Activated CD4-positive, alpha-beta T cell treated with anti-CD3 and anti-CD28 coated beads, Interleukin-2, Interleukin-4, amounts not matched to agents 100 ng/mL and 50 ng/mL, durations not matched to agents 16 hours and 8 hours (primary cell): ENCODE results near the gene GFER.

Experiments
- DNase-seq: peaks from one replicate; pipeline ENCODE4 v3.0.0-alpha.2; 2020; ENCODE audit warnings: low spot score

Gene GFER

DNA sequence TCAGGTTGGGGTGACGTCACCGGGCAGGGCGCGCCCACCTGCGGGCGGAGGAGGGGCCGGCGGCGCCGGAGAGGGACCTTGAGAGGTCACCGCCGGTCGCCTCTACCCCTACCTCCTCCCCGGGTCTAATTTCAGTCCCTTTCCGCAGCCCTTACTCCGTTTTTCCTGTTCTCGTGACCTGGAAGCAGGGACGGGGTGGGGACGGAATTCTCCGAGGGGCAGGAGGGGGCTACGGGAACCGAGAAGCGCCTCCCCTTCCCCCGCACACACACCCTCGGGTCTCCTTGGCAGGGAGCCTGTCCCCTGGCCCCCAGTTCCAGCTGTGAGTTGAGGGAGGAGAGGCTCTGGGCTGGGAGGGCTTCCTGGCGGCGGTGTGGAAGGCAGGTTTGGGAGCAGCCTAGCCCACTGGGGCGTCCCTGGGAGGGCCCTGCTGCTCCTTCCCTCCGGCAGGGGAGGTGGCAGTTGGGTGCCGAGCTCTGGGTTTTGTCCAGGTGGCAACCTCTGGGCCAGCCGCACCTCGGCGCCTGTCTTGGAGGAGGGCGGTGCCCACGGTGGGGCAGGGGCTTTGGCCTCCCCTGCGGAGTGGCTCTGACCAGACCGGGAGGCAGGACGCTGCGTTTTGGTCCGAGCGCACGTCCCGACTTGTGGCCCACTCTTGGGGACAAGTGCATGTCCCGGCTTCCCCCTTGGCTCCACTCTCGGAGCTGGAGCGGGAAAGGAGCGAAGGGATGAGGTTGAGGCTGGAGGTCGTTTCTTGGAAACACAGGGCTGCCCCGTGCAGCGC lies 6.5 kb downstream of the GFER start:
- DNase-seq = no peak

DNA sequence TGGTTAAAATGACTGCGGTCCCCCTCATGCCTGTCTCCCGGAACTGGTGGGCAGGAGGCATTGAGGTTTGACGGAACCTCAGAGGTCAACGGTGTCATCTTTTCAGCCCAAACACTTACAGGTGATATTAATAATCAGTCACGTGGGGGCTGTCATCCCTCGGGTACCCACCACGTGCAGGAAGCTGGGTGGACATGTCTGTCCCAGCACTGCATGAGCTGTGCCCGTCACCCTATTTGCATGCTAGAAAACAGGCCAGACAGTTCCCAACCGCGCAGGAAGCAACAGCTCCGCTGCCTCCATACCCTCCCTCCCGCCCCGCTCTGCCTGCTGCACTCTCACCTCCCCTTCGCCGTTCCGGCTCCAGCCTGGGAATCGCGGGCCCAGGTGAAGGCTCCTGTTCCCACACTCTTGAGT lies 7.2 kb downstream of the GFER start:
- DNase-seq = no peak

DNA sequence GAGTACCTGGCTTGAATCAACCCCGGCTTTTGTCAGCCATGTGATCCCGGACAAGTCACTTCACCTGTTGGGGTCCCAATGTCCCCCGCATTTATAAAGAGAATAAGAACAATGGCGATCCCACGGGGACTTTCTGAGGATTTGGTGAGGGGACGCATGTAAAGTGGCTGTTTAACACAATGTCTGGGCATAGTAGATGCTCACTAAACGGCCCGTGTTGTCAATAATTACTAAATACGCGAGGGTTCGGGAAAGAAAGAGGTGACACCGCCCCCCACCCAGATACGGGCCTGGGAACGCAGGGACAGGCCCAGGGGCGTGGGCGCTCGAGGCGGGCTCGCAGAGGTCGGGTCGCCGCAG lies 7.6 kb downstream of the GFER start:
- DNase-seq = no peak

DNA sequence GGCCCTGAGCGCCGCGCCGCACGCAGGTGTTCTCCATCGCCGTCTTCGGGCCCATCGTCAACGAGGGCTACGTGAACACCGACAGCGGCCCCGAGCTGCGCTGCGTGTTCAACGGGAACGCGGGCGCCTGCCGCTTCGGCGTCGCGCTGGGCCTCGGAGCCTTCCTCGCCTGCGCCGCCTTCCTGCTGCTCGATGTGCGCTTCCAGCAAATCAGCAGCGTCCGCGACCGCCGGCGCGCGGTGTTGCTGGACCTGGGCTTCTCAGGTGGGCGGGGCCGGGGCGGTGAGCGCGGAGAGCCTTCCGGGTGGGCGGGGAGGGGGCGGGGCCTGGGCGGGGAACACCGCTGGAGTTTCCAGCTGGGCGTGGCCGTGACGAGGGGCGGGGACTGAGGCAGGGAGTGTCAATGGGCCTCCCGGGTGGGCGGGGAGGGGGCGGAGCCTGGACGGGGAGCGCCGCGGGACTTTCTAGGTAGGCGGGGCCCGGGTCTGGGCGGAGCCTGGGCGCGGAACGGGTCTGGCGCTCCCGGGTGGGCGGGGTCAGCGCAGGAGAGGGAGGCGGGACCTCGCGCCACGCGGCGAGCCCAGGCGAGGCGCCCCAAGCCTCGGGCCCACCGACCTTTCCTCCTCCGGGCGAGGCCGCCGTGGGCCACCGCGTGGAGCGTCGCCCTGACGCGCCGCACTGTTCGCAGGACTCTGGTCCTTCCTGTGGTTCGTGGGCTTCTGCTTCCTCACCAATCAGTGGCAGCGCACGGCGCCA lies 8.1 kb downstream of the GFER start:
- peak; percentile 98 for DNase-seq

DNA sequence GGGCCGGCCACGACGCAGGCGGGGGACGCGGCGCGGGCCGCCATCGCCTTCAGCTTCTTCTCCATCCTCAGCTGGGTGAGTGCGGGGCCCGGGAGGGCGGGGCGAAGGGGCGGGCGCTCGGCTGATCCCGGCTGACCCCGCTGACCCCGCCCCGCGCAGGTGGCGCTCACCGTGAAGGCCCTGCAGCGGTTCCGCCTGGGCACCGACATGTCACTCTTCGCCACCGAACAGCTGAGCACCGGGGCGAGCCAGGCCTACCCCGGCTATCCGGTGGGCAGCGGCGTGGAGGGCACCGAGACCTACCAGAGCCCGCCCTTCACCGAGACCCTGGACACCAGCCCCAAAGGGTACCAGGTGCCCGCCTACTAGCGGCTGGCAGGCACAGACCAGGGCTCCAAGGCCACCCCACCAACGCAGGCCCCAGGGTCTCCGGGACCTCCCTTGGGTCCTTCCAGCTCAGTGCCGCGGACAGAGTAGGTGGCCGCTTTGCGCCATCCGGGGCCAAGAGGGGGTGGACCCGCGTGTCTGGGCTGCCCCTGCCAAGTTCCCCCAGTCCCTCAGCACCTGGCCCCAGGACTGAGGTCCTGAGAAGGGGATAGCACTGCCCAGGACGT lies 8.8 kb downstream of the GFER start:
- DNase-seq = no peak

DNA sequence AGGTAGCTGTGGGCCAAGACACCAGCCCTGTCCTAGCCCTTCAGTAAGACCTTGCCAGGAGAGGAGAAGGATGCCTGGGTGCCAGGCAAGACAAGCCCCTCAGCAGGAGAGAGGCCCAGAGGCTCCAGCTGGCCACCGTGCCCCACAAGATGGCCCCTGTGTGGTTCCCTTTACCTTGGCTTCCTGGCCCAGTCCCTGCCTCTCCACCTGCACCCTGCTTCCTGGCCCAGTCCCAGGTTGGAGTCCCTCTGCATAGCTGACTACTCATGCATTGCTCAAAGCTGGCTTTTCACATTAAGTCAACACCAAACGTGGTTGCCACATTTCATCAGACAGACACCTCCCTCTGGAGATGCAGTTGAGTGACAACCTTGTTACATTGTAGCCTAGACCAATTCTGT lies 9.7 kb downstream of the GFER start:
- DNase-seq = peak; percentile 62

DNA sequence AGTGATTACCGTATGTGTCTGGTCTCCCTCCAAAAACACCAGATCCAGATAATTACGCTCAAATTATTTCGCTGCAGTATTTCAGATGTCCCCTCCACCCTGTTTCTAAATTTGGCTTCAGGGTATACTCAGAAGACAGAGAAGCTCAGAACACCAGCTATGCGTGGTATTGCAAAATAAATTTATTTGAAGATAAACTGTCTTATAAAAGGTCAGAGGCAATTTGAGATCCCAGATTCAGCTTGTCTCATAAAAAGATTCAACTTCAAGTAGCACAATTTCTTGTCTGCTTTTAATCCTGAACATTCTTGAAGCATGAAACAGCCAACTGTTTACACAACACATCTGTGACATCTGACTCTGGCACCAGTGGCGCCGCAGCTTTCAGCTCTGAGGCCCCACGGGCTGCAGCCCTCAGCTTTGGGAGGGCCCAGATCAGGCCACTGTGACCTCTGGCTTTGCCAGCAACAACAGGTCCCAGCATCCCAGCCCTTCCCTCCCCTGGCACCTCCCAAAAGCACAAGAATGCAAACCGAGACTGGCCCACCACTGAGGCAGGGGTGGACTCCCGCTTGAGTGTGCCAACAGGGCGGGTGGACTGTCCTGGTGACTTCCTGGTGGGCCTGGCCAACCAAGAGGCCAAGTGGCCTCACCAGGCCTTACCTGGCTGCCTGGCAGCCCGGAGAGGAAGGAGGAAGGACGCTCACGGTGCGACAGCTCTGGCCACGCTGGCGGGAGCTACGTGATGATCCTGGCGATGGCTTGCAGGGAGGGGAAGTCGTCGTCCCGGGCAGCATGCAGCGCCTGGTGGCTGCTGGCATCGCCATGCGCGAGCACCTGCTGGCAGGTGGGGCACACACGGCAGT lies 13.7 kb downstream of the GFER start:
- no peak for DNase-seq

DNA sequence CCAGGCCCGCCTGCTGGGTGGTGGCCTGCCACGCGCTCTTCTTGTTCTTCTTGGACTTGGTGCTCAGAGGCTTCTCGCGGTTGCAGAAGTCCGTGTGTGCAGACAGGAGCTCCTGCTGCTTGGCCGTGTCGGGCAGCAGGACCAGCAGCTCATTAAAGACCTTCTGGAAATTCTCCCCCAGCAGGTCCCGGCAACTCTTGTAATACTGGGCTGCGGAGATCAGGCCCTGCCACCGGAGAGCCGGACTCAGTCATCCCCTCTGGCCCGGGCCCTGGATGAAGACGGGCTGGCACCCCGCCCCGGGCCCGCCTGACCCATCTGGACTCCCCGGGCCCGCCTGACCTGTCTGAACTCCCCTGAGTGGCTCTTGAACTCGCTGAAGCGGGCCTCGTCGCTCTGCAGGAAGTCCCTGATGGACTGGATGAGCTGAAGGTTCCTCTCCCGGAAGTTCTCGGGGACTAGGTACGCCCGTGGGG lies 14.4 kb downstream of the GFER start:
- no peak for DNase-seq

DNA sequence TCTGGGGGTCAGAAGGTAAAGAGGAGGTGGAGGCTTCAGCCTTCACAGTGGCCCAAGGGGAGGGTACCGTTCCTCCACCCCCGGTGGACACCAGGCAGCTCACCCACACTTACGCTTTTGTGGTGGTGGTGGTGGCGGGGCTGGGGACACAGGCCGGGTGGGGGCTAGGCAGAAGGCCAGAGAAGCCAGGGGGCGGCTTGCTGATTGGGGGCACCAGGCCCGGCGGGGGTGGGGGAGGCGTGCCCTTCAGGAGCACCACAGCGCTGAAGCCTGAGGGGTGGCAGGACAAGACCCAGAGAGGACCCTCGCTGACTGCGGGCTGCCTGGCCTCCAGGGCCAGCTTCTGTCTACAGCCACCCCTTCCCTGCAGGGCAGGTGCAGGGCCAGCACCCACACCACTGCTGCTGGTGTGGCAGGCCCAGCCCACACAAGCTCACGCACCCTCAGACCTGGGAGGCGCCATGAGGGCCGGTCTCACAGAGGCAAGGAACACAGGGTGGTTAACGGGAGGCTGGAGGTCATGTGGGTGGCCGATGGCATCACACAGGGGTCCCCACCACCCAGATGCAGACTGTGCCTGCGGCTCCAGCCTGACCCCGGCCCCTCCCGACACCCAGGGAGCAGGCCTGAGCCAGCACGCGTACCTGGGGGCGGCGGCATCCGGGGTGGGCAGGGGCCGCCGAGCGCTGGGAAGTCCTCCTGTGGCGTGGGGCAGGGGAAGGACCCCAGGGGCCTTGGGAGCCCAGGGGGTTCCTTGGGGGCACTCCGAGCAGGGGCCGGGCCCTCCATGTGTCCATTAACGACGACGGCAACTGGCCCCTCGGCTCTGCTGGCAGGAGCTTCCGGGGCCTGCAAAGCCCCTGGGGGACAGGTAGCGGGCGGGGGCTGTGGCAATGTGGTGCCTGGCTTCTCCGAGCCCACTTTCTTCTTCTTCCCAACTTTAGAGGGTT lies 15.1 kb downstream of the GFER start:
- DNase-seq = no peak

DNA sequence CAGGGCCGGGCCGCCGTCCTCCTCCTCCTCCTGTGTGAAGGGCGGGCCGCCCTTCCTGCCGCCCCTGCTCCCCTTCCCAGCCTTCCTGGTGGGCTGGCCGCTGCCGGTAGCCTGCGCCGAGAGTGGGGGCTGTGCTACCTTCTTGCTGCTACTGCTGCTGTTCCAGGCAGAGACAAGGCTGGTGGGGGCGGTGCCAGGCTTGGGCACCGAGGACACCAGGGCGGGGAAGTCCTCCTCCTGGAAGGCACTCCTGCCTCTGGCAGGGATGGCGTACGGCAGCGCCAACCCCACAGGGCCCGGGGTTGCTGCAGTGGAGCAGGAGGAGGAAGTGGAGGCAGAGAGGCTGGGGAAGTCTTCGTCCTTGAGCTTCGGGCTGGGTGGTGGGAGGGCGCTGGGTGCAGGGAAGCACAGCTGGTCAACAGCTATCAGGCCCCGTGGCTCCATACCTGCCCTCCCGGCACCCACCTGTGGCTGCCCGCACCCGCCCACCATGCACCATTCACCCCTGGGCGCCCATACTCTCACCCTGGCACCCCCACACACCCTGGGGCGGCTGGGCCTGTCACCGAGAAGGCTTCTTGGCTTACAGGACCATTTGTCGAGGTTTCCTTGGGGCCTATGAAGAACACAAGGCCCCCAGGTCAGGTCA lies 16.0 kb downstream of the GFER start:
- no peak for DNase-seq

DNA sequence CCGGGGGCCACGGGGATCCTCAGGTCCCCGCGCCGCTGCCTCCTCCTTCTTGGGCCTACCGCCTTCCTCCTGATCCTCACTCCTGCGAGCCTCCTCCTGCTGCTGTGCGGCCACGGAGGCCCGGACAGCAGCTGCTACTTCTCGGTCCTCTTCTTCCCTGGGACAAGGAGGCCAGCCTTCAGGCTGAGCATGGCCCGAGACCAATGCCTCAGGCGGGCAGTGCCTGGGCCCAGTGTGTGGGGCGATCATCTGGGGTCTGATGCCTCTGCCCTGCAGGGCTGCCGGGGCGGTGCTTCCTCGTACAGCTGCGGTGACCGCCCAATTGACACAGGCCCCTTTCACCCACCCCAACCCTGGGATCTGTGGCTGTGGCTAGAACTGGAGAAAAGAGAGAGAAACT lies 17.0 kb downstream of the GFER start:
- DNase-seq = no peak

DNA sequence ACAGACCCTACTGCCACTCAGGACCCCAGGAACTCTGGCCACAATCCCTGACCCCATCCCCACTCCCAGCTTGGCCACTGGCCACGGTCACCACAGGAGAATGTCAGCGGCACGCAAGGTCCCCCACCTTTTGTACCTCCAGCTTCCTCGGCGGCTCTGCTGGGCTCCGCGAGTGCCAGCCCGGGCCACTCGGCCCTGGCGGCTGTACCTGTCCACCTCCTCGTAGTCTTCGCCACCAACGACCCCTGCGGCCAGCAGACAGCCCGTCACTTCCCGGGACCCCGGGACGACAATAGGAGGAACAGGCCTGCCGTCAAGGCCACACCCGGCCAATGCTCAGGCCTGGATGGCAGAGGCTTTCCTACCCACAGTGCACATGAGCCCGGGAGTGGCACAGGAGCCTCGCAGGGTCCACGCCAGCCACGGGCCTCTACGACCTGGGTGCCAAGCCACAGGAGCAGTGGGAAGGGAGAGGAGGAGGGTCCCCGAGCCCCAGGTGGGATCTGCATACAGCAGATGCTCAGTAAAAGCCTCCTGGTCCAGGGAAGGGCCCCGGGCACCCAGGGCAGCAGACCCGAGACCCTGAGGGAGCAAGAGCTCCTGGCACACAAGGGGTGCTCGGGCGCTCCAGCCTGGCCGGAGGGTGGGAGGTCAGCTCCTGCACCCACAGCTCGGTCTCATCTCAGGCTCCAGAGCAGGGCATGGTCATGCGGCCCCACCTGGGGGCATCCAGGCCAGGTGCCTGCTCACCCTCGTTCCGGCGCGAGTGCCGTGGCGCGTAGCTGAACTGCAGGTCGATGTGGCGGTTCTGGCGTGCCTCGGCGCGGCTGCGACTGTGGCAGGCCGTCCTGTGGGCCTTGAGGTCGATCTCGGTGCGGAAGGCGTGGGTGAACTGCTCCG lies 17.7 kb downstream of the GFER start:
- DNase-seq = no peak

DNA sequence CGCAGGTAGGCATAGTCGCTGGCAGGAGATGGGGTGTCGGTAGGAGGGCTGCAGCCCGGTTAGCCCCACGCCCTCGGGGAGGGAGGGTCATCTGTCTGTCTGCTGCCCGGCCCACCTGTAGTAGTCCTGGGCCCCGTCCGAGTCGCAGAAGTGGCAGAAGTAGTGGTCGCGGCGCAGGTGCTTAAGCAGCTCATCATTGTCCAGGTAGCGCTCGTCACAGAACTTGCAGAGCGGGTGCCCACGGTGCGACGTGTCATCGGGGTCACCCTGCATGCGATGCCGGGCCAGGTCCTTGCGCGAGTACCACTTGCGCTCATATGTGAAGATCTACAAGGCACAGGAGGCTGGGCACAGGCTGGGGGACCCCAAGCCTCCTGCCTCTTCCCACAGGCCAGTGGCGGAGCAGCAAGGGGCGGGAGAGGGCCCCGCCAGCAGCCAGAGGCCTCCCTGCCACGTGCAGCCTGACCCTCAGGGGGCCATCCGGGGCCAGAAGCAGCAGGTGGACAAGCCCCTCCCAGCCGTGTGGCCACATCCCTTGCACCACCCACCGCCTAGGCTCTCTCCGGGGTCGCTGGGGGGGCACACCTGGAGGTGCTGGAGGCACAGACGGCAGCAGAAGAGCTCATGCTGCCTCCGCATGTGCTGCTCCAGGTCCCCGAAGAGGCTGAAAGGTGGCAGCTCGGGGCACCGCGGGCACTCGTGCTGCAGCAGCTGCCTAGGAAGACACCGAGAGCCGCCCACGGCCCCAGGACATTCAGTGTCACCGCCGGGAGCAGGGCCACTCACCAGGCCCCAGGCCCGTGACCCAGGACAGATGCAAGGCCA lies 18.6 kb downstream of the GFER start:
- no peak for DNase-seq

DNA sequence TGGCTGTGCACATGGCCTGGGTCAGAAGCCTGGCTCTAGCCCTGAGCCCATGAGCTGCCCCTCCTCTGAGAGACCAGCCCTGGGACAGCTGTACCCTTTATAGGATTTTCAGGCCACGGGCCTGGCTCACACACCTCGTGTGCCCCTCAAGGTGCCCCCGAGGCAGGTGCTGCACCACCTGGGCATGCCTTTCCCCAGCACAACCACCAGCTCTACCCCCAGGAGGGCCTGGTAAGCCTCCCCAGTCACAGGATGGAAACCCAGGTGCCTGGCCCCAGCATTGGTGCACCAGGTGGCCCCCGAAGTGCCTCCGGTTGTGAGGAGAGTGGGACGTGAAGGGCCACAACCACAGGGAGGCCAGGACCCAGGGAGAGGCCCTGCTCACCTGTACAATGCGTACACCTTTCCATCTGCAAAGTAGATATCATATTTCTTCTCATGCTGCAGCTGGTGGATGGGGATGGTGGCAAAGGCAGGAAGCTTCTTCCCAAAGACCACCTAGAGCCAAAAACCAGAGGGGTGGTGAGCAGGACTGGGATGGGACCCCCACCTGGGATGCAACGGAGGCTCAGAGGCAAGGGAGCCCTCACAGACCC lies 19.3 kb downstream of the GFER start:
- no peak for DNase-seq

DNA sequence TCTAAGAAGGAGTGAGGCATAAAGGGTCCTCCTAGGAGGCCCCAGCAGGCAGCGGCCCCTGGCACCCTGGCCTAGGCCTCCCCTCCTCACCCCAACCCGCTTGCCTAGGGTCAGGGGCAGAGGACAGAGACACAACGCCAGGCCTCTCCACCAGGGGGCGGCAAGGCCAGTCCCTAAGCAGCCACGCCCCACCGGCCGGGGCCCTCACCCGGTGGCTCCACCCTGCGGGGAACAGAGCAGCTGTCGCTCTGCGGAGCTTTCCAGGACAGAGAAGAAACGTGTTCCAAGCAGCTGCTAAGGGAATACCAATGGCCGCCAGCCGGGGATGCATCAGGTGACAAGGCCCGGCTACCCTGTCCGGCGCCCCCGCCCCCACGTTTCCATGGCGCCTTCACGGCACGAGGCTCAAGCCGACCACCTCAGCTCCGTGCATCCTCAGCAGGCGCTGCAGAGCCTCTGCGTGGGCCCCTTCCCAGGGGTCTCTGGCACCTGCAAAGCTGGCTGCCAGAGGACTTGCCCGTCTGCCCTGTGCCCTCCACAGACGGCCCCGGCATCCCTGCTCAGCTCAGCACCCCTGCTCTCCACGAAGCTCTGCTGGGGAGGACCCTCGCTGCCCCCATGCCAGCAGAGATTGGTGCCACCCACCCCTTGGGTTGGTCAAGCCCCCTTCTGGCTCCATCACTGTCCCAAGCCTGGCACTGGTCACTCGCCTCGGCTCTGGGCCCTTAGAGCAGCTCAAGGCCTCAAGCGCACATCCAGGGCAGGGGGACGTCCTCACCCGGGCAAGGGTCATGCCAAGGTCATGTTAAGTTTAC lies 20.0 kb downstream of the GFER start:
- DNase-seq = peak; percentile 90

DNA sequence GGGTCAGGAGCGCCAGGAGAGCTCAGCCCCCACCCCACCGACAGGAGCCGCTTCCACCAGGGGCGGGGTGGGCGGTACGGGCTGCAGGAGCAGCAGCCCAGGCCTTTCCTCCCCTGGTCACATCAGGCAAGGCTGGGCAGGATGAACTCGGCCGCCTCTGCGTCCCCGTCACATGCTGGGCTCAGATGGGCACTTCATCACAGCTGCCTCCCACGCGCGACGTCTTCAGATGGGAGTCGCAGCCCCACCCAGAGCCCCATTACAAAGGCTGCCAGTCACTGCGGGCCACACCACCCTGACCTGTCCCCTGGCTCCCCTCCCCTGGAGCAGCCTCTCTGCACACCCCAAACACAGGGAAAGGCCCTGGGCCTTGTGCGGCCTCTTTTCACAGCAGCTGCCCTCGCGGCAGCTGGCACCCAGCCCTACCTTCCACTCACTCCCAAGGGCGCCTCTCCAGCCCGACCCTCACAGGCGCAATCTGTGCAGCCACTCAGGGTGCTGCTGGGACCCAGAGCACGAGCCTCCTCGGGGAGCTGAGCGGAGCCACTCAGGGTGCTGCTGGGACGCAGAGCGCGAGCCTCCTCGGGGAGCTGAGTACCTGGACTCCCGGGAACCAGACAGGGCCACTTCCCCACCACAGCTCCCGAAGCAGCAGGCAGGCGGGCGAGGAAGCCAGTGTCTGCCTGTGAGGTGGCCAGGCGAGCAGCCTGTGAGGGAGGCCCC lies 21.0 kb downstream of the GFER start:
- DNase-seq = no peak

DNA sequence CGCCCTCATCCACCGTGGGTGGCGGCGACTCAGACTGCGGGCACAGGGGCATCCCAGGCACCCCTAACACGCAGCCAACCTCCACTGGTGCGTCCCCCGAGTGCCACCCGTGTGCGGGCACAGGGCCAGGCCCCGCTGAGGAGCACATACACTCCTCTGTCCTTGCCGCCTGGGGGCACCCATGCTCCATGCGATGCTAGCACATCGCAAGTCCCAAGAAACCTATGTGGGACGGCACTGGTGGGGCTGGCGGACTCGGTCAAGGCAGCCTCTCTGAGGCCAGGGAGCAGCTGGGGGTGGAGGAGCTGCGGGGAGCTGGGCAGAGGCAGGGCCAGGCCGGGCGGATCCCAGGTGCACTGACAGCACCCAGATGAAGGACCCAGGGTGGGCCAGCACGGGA lies 21.7 kb downstream of the GFER start:
- no peak for DNase-seq
